Measurements from ENCODE around the gene DLK1.
A peak's percentile ranks its signal among the peaks of the same experiment; 100 is the strongest.

Gene DLK1

GRCh38 chr14:100726550-100727085 is at the start of gene DLK1:
TSS of gene DLK1 (plus strand) at chr14:100726892. CDS start at chr14:100727069, 177 bp downstream.
- H3K4me3 ChIP-seq (ENCODE audit: low read length): peak within 1 kb of the TSS; percentile 58
- no peak within 1 kb of the TSS for H3K9ac ChIP-seq (ENCODE audit: low read depth, low read length)
- H3K4me1 ChIP-seq (ENCODE audit: insufficient read depth, low read length): peaks cover 7% of the 10 kb centered on the region; the same call in 1 of the 2 replicates
- H3K9me3 ChIP-seq (ENCODE audit: insufficient read depth, low read depth, low read length): no peaks in the 10 kb centered on the region; the same call in 1 of the 2 replicates
- H3K36me3 ChIP-seq (ENCODE audit: insufficient read depth, low read depth, low read length): no peaks in the 10 kb centered on the region
- H3K27me3 ChIP-seq (ENCODE audit: insufficient read depth, low read length): peaks cover 86% of the 10 kb centered on the region
- no peak within 1 kb of the TSS for H3K27ac ChIP-seq (ENCODE audit: low read length)

GRCh38 chr14:100677152-100677551 is 49.5 kb upstream of the DLK1 start:
- H3K9me3 ChIP-seq (ENCODE audit: insufficient read depth, low read depth, low read length): no peaks in the 10 kb centered on the region
- no peak overlapping the region for H3K4me3 ChIP-seq (ENCODE audit: low read length)
- H3K27ac ChIP-seq (ENCODE audit: low read length): no peak overlapping the region
- H3K4me1 ChIP-seq (ENCODE audit: insufficient read depth, low read length): peaks cover 3% of the 10 kb centered on the region; the same call in 1 of the 2 replicates
- no peaks in the 10 kb centered on the region for H3K36me3 ChIP-seq (ENCODE audit: insufficient read depth, low read depth, low read length)
- no peak overlapping the region for H3K9ac ChIP-seq (ENCODE audit: low read depth, low read length)
- peaks cover 17% of the 10 kb centered on the region for H3K27me3 ChIP-seq (ENCODE audit: insufficient read depth, low read length)

GRCh38 chr14:100677554-100678468 is 48.9 kb upstream of the DLK1 start:
- H3K27me3 ChIP-seq (ENCODE audit: insufficient read depth, low read length): peaks cover 11% of the 10 kb centered on the region
- no peak overlapping the region for H3K4me3 ChIP-seq (ENCODE audit: low read length)
- H3K36me3 ChIP-seq (ENCODE audit: insufficient read depth, low read depth, low read length): no peaks in the 10 kb centered on the region
- peaks cover 3% of the 10 kb centered on the region; the same call in 1 of the 2 replicates for H3K4me1 ChIP-seq (ENCODE audit: insufficient read depth, low read length)
- no peak overlapping the region for H3K9ac ChIP-seq (ENCODE audit: low read depth, low read length)
- no peak overlapping the region for H3K27ac ChIP-seq (ENCODE audit: low read length)
- no peaks in the 10 kb centered on the region for H3K9me3 ChIP-seq (ENCODE audit: insufficient read depth, low read depth, low read length)

- H3K9ac ChIP-seq (ENCODE audit: low read depth, low read length): no peak overlapping the region
- H3K9me3 ChIP-seq (ENCODE audit: insufficient read depth, low read depth, low read length): no peaks in the 10 kb centered on the region
- no peak overlapping the region for H3K27ac ChIP-seq (ENCODE audit: low read length)
- H3K27me3 ChIP-seq (ENCODE audit: insufficient read depth, low read length): peaks cover 6% of the 10 kb centered on the region
- no peak overlapping the region for H3K4me3 ChIP-seq (ENCODE audit: low read length)
- H3K36me3 ChIP-seq (ENCODE audit: insufficient read depth, low read depth, low read length): no peaks in the 10 kb centered on the region
- peaks cover 3% of the 10 kb centered on the region; the same call in 1 of the 2 replicates for H3K4me1 ChIP-seq (ENCODE audit: insufficient read depth, low read length)
These were observed 48.2 kb upstream of the DLK1 start for GRCh38 chr14:100678469-100678828.

- H3K4me1 ChIP-seq (ENCODE audit: insufficient read depth, low read length): no peaks in the 10 kb centered on the region; the same call in 1 of the 2 replicates
- no peak overlapping the region for H3K27ac ChIP-seq (ENCODE audit: low read length)
- no peak overlapping the region for H3K4me3 ChIP-seq (ENCODE audit: low read length)
- H3K9ac ChIP-seq (ENCODE audit: low read depth, low read length): no peak overlapping the region
- no peaks in the 10 kb centered on the region for H3K9me3 ChIP-seq (ENCODE audit: insufficient read depth, low read depth, low read length)
- no peaks in the 10 kb centered on the region for H3K27me3 ChIP-seq (ENCODE audit: insufficient read depth, low read length)
- H3K36me3 ChIP-seq (ENCODE audit: insufficient read depth, low read depth, low read length): no peaks in the 10 kb centered on the region
These were observed 47.5 kb upstream of the DLK1 start for GRCh38 chr14:100679153-100679552.

GRCh38 chr14:100679707-100680438 is 46.8 kb upstream of the DLK1 start:
- H3K27me3 ChIP-seq (ENCODE audit: insufficient read depth, low read length): no peaks in the 10 kb centered on the region
- H3K4me1 ChIP-seq (ENCODE audit: insufficient read depth, low read length): no peaks in the 10 kb centered on the region; the same call in 1 of the 2 replicates
- H3K9me3 ChIP-seq (ENCODE audit: insufficient read depth, low read depth, low read length): no peaks in the 10 kb centered on the region
- no peak overlapping the region for H3K27ac ChIP-seq (ENCODE audit: low read length)
- no peak overlapping the region for H3K4me3 ChIP-seq (ENCODE audit: low read length)
- no peak overlapping the region for H3K9ac ChIP-seq (ENCODE audit: low read depth, low read length)
- H3K36me3 ChIP-seq (ENCODE audit: insufficient read depth, low read depth, low read length): no peaks in the 10 kb centered on the region

GRCh38 chr14:100680439-100681051 is 46.1 kb upstream of the DLK1 start:
- Histone ChIP-seq H3K27me3 (ENCODE audit: insufficient read depth, low read length) (no peaks in the 10 kb centered on the region), H3K36me3 (ENCODE audit: insufficient read depth, low read depth, low read length) (no peaks in the 10 kb centered on the region), H3K4me1 (ENCODE audit: insufficient read depth, low read length) (no peaks in the 10 kb centered on the region; the same call in 1 of the 2 replicates), H3K4me3 (ENCODE audit: low read length) (no peak overlapping the region), H3K9me3 (ENCODE audit: insufficient read depth, low read depth, low read length) (no peaks in the 10 kb centered on the region), H3K9ac (ENCODE audit: low read depth, low read length) (no peak overlapping the region), H3K27ac (ENCODE audit: low read length) (no peak overlapping the region)

GRCh38 chr14:100681111-100681510 is 45.6 kb upstream of the DLK1 start:
- no peak overlapping the region for H3K27ac ChIP-seq (ENCODE audit: low read length)
- no peaks in the 10 kb centered on the region for H3K9me3 ChIP-seq (ENCODE audit: insufficient read depth, low read depth, low read length)
- no peak overlapping the region for H3K4me3 ChIP-seq (ENCODE audit: low read length)
- no peaks in the 10 kb centered on the region; the same call in 1 of the 2 replicates for H3K4me1 ChIP-seq (ENCODE audit: insufficient read depth, low read length)
- H3K27me3 ChIP-seq (ENCODE audit: insufficient read depth, low read length): no peaks in the 10 kb centered on the region
- no peak overlapping the region for H3K9ac ChIP-seq (ENCODE audit: low read depth, low read length)
- no peaks in the 10 kb centered on the region for H3K36me3 ChIP-seq (ENCODE audit: insufficient read depth, low read depth, low read length)

GRCh38 chr14:100682749-100683148 is 43.9 kb upstream of the DLK1 start:
- Histone ChIP-seq H3K4me3 (ENCODE audit: low read length) (no peak overlapping the region), H3K4me1 (ENCODE audit: insufficient read depth, low read length) (no peaks in the 10 kb centered on the region; the same call in 1 of the 2 replicates), H3K27ac (ENCODE audit: low read length) (no peak overlapping the region), H3K36me3 (ENCODE audit: insufficient read depth, low read depth, low read length) (no peaks in the 10 kb centered on the region), H3K9ac (ENCODE audit: low read depth, low read length) (no peak overlapping the region), H3K27me3 (ENCODE audit: insufficient read depth, low read length) (no peaks in the 10 kb centered on the region), H3K9me3 (ENCODE audit: insufficient read depth, low read depth, low read length) (no peaks in the 10 kb centered on the region)

- Histone ChIP-seq H3K27me3 (ENCODE audit: insufficient read depth, low read length) (no peaks in the 10 kb centered on the region), H3K27ac (ENCODE audit: low read length) (no peak overlapping the region), H3K4me3 (ENCODE audit: low read length) (no peak overlapping the region), H3K9me3 (ENCODE audit: insufficient read depth, low read depth, low read length) (no peaks in the 10 kb centered on the region), H3K36me3 (ENCODE audit: insufficient read depth, low read depth, low read length) (no peaks in the 10 kb centered on the region), H3K4me1 (ENCODE audit: insufficient read depth, low read length) (no peaks in the 10 kb centered on the region), H3K9ac (ENCODE audit: low read depth, low read length) (no peak overlapping the region)
These were observed 43.1 kb upstream of the DLK1 start for GRCh38 chr14:100683578-100683977.

GRCh38 chr14:100684154-100684553 is 42.5 kb upstream of the DLK1 start:
- Histone ChIP-seq H3K9ac (ENCODE audit: low read depth, low read length) (no peak overlapping the region), H3K4me3 (ENCODE audit: low read length) (no peak overlapping the region), H3K27ac (ENCODE audit: low read length) (no peak overlapping the region), H3K9me3 (ENCODE audit: insufficient read depth, low read depth, low read length) (no peaks in the 10 kb centered on the region), H3K36me3 (ENCODE audit: insufficient read depth, low read depth, low read length) (no peaks in the 10 kb centered on the region), H3K27me3 (ENCODE audit: insufficient read depth, low read length) (no peaks in the 10 kb centered on the region), H3K4me1 (ENCODE audit: insufficient read depth, low read length) (no peaks in the 10 kb centered on the region)

Measured in iPS-20b (cell line).